ENCODE data around the gene KCNMA1. TPM values are rescaled to one million over a fixed set of nuclear protein-coding genes. Genes with fewer than 3 reads are reported as not detected.

Gene KCNMA1
- total RNA-seq, 2 experiments from 2014 or later, result 0.55 to 1.5 TPM

GRCh38 chr10:77259171-77259874 lies 378.3 kb downstream of the KCNMA1 start:
- peaks cover 26% of the 10 kb centered on the region for H3K27me3 Mint-ChIP-seq
- CTCF ChIA-PET, result no interaction called here

GRCh38 chr10:77256346-77256745 lies 381.3 kb downstream of the KCNMA1 start:
- ATAC-seq (no peak), DNase-seq (no peak)
- H3K4me3 Mint-ChIP-seq, result no peak overlapping the region
- no peak overlapping the region for H3K27ac Mint-ChIP-seq
- CTCF ChIA-PET, result no interaction called here
- peaks cover 4% of the 10 kb centered on the region for H3K9me3 Mint-ChIP-seq (ENCODE audit: low read depth)
- peaks cover 13% of the 10 kb centered on the region for H3K27me3 Mint-ChIP-seq
- no peaks in the 10 kb centered on the region for H3K4me1 Mint-ChIP-seq
- H3K36me3 Mint-ChIP-seq, result no peaks in the 10 kb centered on the region

More at GRCh38 chr10:77259171-77259874, 378.3 kb downstream of the KCNMA1 start:
- Mint-ChIP-seq H3K9me3 (ENCODE audit: low read depth) (peaks cover 4% of the 10 kb centered on the region), H3K36me3 (no peaks in the 10 kb centered on the region), H3K4me3 (no peak overlapping the region), H3K27ac (no peak overlapping the region), H3K4me1 (peaks cover 13% of the 10 kb centered on the region)
- no peak for ATAC-seq
- no peak for DNase-seq

GRCh38 chr10:77253556-77254064 lies 384.0 kb downstream of the KCNMA1 start:
- Mint-ChIP-seq H3K27me3 (no peaks in the 10 kb centered on the region), H3K27ac (no peak overlapping the region), H3K4me1 (no peaks in the 10 kb centered on the region), H3K4me3 (no peak overlapping the region), H3K36me3 (no peaks in the 10 kb centered on the region), H3K9me3 (ENCODE audit: low read depth) (peaks cover 2% of the 10 kb centered on the region)
- ATAC-seq (no peak), DNase-seq (no peak)
- CTCF ChIA-PET, result interaction anchor here (0.8 to 1.0 kb wide), 2 partner anchors 80 to 458 kb away, joined by 3 read pairs; no protein-coding TSS in a partner anchor

GRCh38 chr10:77253147-77253545 lies 384.5 kb downstream of the KCNMA1 start:
- H3K36me3 Mint-ChIP-seq, result no peaks in the 10 kb centered on the region

GRCh38 chr10:77252380-77253146 lies 385.0 kb downstream of the KCNMA1 start:
- Mint-ChIP-seq H3K27me3 (no peaks in the 10 kb centered on the region), H3K27ac (no peak overlapping the region), H3K9me3 (ENCODE audit: low read depth) (peaks cover under 1% of the 10 kb centered on the region), H3K4me1 (no peaks in the 10 kb centered on the region), H3K4me3 (no peak overlapping the region), H3K36me3 (no peaks in the 10 kb centered on the region)
- CTCF ChIA-PET, result interaction anchor here (0.8 to 1.0 kb wide), 2 partner anchors 79 to 459 kb away, joined by 3 read pairs; no protein-coding TSS in a partner anchor
- ATAC-seq (no peak), DNase-seq (no peak)

More at GRCh38 chr10:77253147-77253545, 384.5 kb downstream of the KCNMA1 start:
- Mint-ChIP-seq H3K27ac (no peak overlapping the region), H3K4me1 (no peaks in the 10 kb centered on the region), H3K9me3 (ENCODE audit: low read depth) (peaks cover 2% of the 10 kb centered on the region), H3K27me3 (no peaks in the 10 kb centered on the region), H3K4me3 (no peak overlapping the region)
- DNase-seq, result no peak
- ATAC-seq, result no peak
- CTCF ChIA-PET, result interaction anchor here (0.8 to 1.0 kb wide), 2 partner anchors 79 to 459 kb away, joined by 3 read pairs; no protein-coding TSS in a partner anchor

- Mint-ChIP-seq H3K4me3 (no peak overlapping the region), H3K9me3 (ENCODE audit: low read depth) (no peaks in the 10 kb centered on the region), H3K36me3 (no peaks in the 10 kb centered on the region), H3K4me1 (no peaks in the 10 kb centered on the region), H3K27me3 (no peaks in the 10 kb centered on the region), H3K27ac (no peak overlapping the region)
- ATAC-seq (no peak), DNase-seq (no peak)
- CTCF ChIA-PET, result interaction anchor here (0.6 to 1.4 kb wide), 2 partner anchors 147 to 389 kb away, joined by 3 to 4 read pairs; no protein-coding TSS in a partner anchor
Measured at GRCh38 chr10:77251297-77252013, 386.2 kb downstream of the KCNMA1 start.

- Mint-ChIP-seq H3K9me3 (ENCODE audit: low read depth) (no peaks in the 10 kb centered on the region), H3K4me3 (no peak overlapping the region), H3K4me1 (no peaks in the 10 kb centered on the region), H3K36me3 (no peaks in the 10 kb centered on the region), H3K27ac (no peak overlapping the region), H3K27me3 (no peaks in the 10 kb centered on the region)
- CTCF ChIA-PET, result interaction anchor here (1.4 to 2.8 kb wide), 2 partner anchors 76 to 391 kb away, joined by 4 to 6 read pairs; no protein-coding TSS in a partner anchor
- ATAC-seq, result no peak
- no peak for DNase-seq
Measured at GRCh38 chr10:77249901-77250459, 387.6 kb downstream of the KCNMA1 start.

- DNase-seq (no peak), ATAC-seq (no peak)
- no peaks in the 10 kb centered on the region for H3K4me1 Mint-ChIP-seq
- CTCF ChIA-PET, result interaction anchor here (2.8 kb wide), 1 partner anchor 74 kb away, joined by 6 read pairs; no protein-coding TSS in a partner anchor
- H3K9me3 Mint-ChIP-seq (ENCODE audit: low read depth), result no peaks in the 10 kb centered on the region
- no peak overlapping the region for H3K27ac Mint-ChIP-seq
- peaks cover 2% of the 10 kb centered on the region for H3K27me3 Mint-ChIP-seq
- no peak overlapping the region for H3K4me3 Mint-ChIP-seq
- no peaks in the 10 kb centered on the region for H3K36me3 Mint-ChIP-seq
Measured at GRCh38 chr10:77248104-77248790, 389.4 kb downstream of the KCNMA1 start.

GRCh38 chr10:77247031-77247990 lies 390.3 kb downstream of the KCNMA1 start:
- ATAC-seq (no peak), DNase-seq (no peak)
- H3K4me1 Mint-ChIP-seq, result peaks cover 4% of the 10 kb centered on the region
- H3K36me3 Mint-ChIP-seq, result no peaks in the 10 kb centered on the region
- no peaks in the 10 kb centered on the region for H3K9me3 Mint-ChIP-seq (ENCODE audit: low read depth)
- CTCF ChIA-PET, result interaction anchor here (2.8 kb wide), 1 partner anchor 73 kb away, joined by 6 read pairs; no protein-coding TSS in a partner anchor
- H3K27ac Mint-ChIP-seq, result no peak overlapping the region
- no peak overlapping the region for H3K4me3 Mint-ChIP-seq
- H3K27me3 Mint-ChIP-seq, result peaks cover 2% of the 10 kb centered on the region

GRCh38 chr10:77245953-77246352 lies 391.7 kb downstream of the KCNMA1 start:
- no peak overlapping the region for H3K4me3 Mint-ChIP-seq
- H3K27ac Mint-ChIP-seq, result no peak overlapping the region
- no peaks in the 10 kb centered on the region for H3K9me3 Mint-ChIP-seq (ENCODE audit: low read depth)
- ATAC-seq, result no peak
- H3K27me3 Mint-ChIP-seq, result peaks cover 2% of the 10 kb centered on the region
- CTCF ChIA-PET, result interaction anchor here (1.1 kb wide), 1 partner anchor 396 kb away, joined by 3 read pairs; no protein-coding TSS in a partner anchor
- peaks cover 4% of the 10 kb centered on the region for H3K4me1 Mint-ChIP-seq
- H3K36me3 Mint-ChIP-seq, result no peaks in the 10 kb centered on the region
- no peak for DNase-seq

GRCh38 chr10:77244746-77245145 lies 392.9 kb downstream of the KCNMA1 start:
- CTCF ChIA-PET, result interaction anchor here (1.6 kb wide), 1 partner anchor 399 kb away, joined by 3 read pairs; no protein-coding TSS in a partner anchor
- DNase-seq (no peak), ATAC-seq (no peak)
- H3K27me3 Mint-ChIP-seq, result peaks cover 2% of the 10 kb centered on the region
- H3K4me1 Mint-ChIP-seq, result peaks cover 4% of the 10 kb centered on the region
- H3K36me3 Mint-ChIP-seq, result no peaks in the 10 kb centered on the region
- no peak overlapping the region for H3K4me3 Mint-ChIP-seq
- no peak overlapping the region for H3K27ac Mint-ChIP-seq
- H3K9me3 Mint-ChIP-seq (ENCODE audit: low read depth), result no peaks in the 10 kb centered on the region
